Measurements from ENCODE around the gene ENTPD7. TPM values are rescaled to one million over a fixed set of nuclear protein-coding genes. Genes with fewer than 3 reads are reported as not detected.
"Not testable (repeated sequence)": the region's sequence is repeated elsewhere in the genome, so short reads cannot be mapped to it uniquely, and the experiment has no call there.

ENTPD7 gene
- total and polyA plus RNA-seq, 7 experiments from 2014 or later: 0.47 to 6.6 (median 3.2) TPM

DNA sequence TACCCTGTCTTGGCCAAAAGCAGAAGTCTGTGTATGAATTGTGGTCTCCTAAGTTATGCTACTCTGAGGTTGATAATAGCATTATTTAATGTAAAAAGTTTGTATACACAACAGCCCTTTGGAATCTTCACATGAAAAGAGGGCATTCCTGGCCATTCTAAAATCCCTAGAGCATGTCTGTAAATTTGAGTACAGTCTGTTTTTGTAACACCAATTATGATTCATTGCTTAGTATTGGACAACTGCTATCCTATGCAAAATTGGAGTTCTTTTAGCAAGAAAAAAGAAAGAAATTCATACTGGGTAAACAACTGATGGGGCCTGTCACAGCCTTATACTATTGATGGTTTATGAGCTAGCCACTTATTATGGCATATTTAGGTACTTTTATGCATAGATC, 82.9 kb downstream of the ENTPD7 start:
- Mint-ChIP-seq H3K9me3 (peaks cover 0 to 31% (median 17%) of the 10 kb centered on the region in 11 donors), H3K36me3 (peaks cover 33 to 80% (median 71%) of the 10 kb centered on the region in 5 donors), H3K27me3 (no peaks in the 10 kb centered on the region), H3K4me3 (no peak overlapping the region), H3K4me1 (peaks cover 0 to 36% (median 24%) of the 10 kb centered on the region in 7 donors), H3K27ac (no peak overlapping the region)
- H3K9me3 ChIP-seq (ENCODE audit: control insufficient read depth in 2 of 3, low read length in 3 of 3): peaks cover 0 to 10% (median 5%) of the 10 kb centered on the region in 3 experiments
- POLR2A ChIA-PET: no interaction called here
- ATAC-seq (no peak), DNase-seq (no peak)
- H3K27me3 ChIP-seq (ENCODE audit: control insufficient read depth in 2 of 2, insufficient read depth in 2 of 2, low read length in 2 of 2): no peaks in the 10 kb centered on the region
- H3K27ac ChIP-seq (ENCODE audit: low read depth, low read length): no peak overlapping the region
- peaks cover 27 to 81% (median 31%) of the 10 kb centered on the region in 3 experiments for H3K36me3 ChIP-seq (ENCODE audit: control insufficient read depth in 2 of 3, insufficient read depth in 3 of 3, low read length in 3 of 3)
- H3K4me1 ChIP-seq (ENCODE audit: control insufficient read depth in 2 of 2, insufficient read depth in 2 of 2, low read length in 2 of 2): no peaks in the 10 kb centered on the region
- intact Hi-C loops (cut with micrococcal nuclease): no loop called here
- no peak overlapping the region for H3K4me3 ChIP-seq (ENCODE audit: low read length)
- CTCF ChIA-PET: interaction anchor here (0.7 kb wide), 1 partner anchor 131 kb away, joined by 3 read pairs; no protein-coding TSS in a partner anchor

DNA sequence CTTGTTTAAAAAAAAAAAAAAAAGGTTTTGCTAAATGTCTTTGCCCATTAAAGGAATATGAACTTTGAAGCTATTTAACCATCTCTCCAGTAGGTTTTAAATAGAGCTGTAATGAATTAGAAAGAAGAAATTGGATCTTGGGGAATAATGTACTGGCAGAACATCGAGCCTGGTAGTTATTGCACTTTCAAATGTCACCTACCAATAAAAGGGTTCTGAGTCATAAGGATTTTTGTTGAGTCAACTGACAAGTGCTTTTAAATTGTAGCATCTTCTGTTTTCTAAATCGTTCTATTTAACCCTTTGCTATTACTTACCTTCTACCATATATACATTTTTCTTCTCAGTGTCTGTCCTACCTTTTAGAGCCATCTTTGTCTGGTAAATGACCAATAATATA, 83.4 kb downstream of the ENTPD7 start:
- peaks cover 0 to 32% (median 21%) of the 10 kb centered on the region in 7 donors for H3K4me1 Mint-ChIP-seq
- H3K27ac Mint-ChIP-seq: no peak overlapping the region
- Histone ChIP-seq H3K4me1 (ENCODE audit: control insufficient read depth in 2 of 2, insufficient read depth in 2 of 2, low read length in 2 of 2) (no peaks in the 10 kb centered on the region), H3K9me3 (ENCODE audit: control insufficient read depth in 2 of 3, low read length in 3 of 3) (peaks cover 0 to 10% (median 5%) of the 10 kb centered on the region in 3 experiments), H3K36me3 (ENCODE audit: control insufficient read depth in 2 of 3, insufficient read depth in 3 of 3, low read length in 3 of 3) (peaks cover 31 to 81% (median 35%) of the 10 kb centered on the region in 3 experiments), H3K4me3 (ENCODE audit: low read length) (no peak overlapping the region), H3K27me3 (ENCODE audit: control insufficient read depth in 2 of 2, insufficient read depth in 2 of 2, low read length in 2 of 2) (no peaks in the 10 kb centered on the region), H3K27ac (ENCODE audit: low read depth, low read length) (no peak overlapping the region)
- H3K9me3 Mint-ChIP-seq: peaks cover 0 to 31% (median 17%) of the 10 kb centered on the region in 11 donors
- peaks cover 29 to 76% (median 67%) of the 10 kb centered on the region in 5 donors for H3K36me3 Mint-ChIP-seq
- POLR2A ChIA-PET: no interaction called here
- H3K27me3 Mint-ChIP-seq: no peaks in the 10 kb centered on the region
- intact Hi-C loops (cut with micrococcal nuclease): no loop called here
- CTCF ChIA-PET: no interaction called here
- ATAC-seq (no peak), DNase-seq (no peak)
- H3K4me3 Mint-ChIP-seq: no peak overlapping the region

DNA sequence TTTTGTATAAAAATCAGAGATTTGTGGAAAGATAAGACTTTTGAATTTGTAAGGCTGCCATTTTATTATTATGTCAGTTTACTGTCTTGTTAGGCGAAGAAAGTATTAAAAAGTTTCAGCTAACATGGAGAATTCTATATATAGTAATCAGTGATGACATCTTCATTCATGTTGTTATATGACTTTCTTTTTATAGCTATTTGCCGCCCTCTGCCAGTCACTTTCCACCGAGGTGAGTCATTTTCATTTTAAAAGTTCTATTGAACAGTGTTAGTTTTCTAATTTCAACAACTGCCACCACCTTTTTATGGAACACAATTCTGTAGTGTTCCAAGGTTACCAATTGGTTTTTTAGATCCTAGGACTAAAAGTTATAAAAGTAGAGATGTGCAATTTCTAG, 84.5 kb downstream of the ENTPD7 start:
- POLR2A ChIA-PET: no interaction called here
- DNase-seq: no peak

DNA sequence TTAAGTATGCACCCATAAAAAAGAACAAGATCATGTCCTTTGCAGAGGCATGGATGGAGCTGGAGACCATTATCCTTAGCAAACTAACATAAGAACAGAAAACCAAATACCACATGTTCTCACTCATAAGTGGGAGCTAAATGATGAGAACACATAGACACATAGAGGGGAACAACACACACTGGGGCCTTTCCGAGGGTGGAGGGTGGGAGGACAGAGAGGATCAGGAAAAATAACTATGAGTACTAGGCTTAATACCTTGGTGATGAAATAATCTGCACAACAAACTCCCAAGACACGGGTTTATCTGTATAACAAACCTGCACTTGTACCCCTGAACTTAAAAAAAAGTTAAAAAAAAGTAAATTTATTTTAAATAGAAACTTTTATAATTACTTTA, 86.9 kb downstream of the ENTPD7 start:
- H3K27ac Mint-ChIP-seq: not testable (repeated sequence)

More for the DNA sequence above, 84.5 kb downstream of the ENTPD7 start:
- H3K27me3 Mint-ChIP-seq: no peaks in the 10 kb centered on the region
- H3K4me1 ChIP-seq (ENCODE audit: control insufficient read depth in 2 of 2, insufficient read depth in 2 of 2, low read length in 2 of 2): no peaks in the 10 kb centered on the region
- H3K36me3 ChIP-seq (ENCODE audit: control insufficient read depth in 2 of 3, insufficient read depth in 3 of 3, low read length in 3 of 3): peaks cover 39 to 82% (median 40%) of the 10 kb centered on the region in 3 experiments
- H3K4me1 Mint-ChIP-seq: peaks cover 2 to 30% (median 24%) of the 10 kb centered on the region in 7 donors
- peaks cover 33 to 76% (median 66%) of the 10 kb centered on the region in 5 donors for H3K36me3 Mint-ChIP-seq
- H3K27me3 ChIP-seq (ENCODE audit: control insufficient read depth in 2 of 2, insufficient read depth in 2 of 2, low read length in 2 of 2): no peaks in the 10 kb centered on the region
- no peak overlapping the region for H3K27ac Mint-ChIP-seq
- intact Hi-C loops (cut with micrococcal nuclease): no loop called here
- peaks cover 0 to 31% (median 17%) of the 10 kb centered on the region in 11 donors for H3K9me3 Mint-ChIP-seq
- CTCF ChIA-PET: no interaction called here
- H3K4me3 Mint-ChIP-seq: no peak overlapping the region
- H3K9me3 ChIP-seq (ENCODE audit: control insufficient read depth in 2 of 3, low read length in 3 of 3): peaks cover 0 to 10% (median 5%) of the 10 kb centered on the region in 3 experiments
- no peak overlapping the region for H3K27ac ChIP-seq (ENCODE audit: low read depth, low read length)
- no peak overlapping the region for H3K4me3 ChIP-seq (ENCODE audit: low read length)
- ATAC-seq: no peak

DNA sequence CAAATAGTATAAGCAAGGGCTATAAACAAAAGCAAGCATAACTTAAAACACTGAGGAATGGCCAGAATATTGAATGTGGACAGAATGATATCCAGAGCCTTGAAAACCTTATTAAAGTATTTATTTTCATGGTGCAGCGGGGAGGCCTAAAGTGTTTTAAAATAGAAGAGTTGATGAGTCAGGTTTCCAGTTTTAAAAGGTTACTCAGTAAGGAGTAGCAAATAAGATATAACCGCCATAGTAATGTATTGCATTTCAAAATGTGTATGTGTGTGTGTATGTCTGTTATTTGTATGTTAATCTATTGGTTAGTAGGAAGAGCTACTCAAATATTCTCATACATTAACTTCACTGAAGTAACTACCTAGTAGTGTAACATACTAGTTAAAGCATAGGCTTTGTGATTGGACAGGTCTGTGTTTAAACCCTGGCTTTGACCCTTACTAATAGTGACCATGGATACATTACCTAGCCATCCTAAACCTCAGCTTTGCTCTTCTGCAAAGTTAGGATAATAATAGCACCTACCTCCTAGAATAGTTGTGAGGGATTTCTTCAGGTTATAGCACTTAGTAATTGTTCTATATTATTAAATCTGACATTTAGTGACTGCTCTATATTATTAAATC, 89.6 kb downstream of the ENTPD7 start:
- intact Hi-C loops (cut with micrococcal nuclease): no loop called here
- Histone ChIP-seq H3K4me1 (ENCODE audit: control insufficient read depth in 2 of 2, insufficient read depth in 2 of 2, low read length in 2 of 2) (no peaks in the 10 kb centered on the region), H3K9me3 (ENCODE audit: control insufficient read depth in 2 of 3, low read length in 3 of 3) (no peaks in the 10 kb centered on the region), H3K36me3 (ENCODE audit: control insufficient read depth in 2 of 3, insufficient read depth in 3 of 3, low read length in 3 of 3) (peaks cover 15 to 73% (median 18%) of the 10 kb centered on the region in 3 experiments), H3K27ac (ENCODE audit: low read depth, low read length) (no peak overlapping the region), H3K4me3 (ENCODE audit: low read length) (no peak overlapping the region), H3K27me3 (ENCODE audit: control insufficient read depth in 2 of 2, insufficient read depth in 2 of 2, low read length in 2 of 2) (no peaks in the 10 kb centered on the region)
- Mint-ChIP-seq H3K9me3 (no peaks in the 10 kb centered on the region), H3K36me3 (peaks cover 10 to 57% (median 33%) of the 10 kb centered on the region in 5 donors), H3K4me1 (peaks cover 0 to 13% (median 9%) of the 10 kb centered on the region in 7 donors), H3K4me3 (no peak overlapping the region), H3K27ac (no peak overlapping the region), H3K27me3 (no peaks in the 10 kb centered on the region)
- ATAC-seq: no peak
- POLR2A ChIA-PET: interaction anchor here (0.6 kb wide), 1 partner anchor 85 kb away, joined by 5 read pairs; no protein-coding TSS in a partner anchor
- no peak for DNase-seq
- CTCF ChIA-PET: no interaction called here

More for the DNA sequence above, 86.9 kb downstream of the ENTPD7 start:
- Mint-ChIP-seq H3K36me3 (peaks cover 22 to 68% (median 55%) of the 10 kb centered on the region in 5 donors), H3K4me1 (peaks cover 2 to 31% (median 20%) of the 10 kb centered on the region in 7 donors)
- CTCF ChIA-PET; H3K4me1 ChIP-seq (ENCODE audit: control insufficient read depth in 2 of 2, insufficient read depth in 2 of 2, low read length in 2 of 2); intact Hi-C loops (cut with micrococcal nuclease); H3K27me3 ChIP-seq (ENCODE audit: control insufficient read depth in 2 of 2, insufficient read depth in 2 of 2, low read length in 2 of 2); H3K27me3 Mint-ChIP-seq; ATAC-seq; POLR2A ChIA-PET; H3K9me3 ChIP-seq (ENCODE audit: control insufficient read depth in 2 of 3, low read length in 3 of 3); H3K27ac ChIP-seq (ENCODE audit: low read depth, low read length); H3K9me3 Mint-ChIP-seq; H3K4me3 ChIP-seq (ENCODE audit: low read length); H3K4me3 Mint-ChIP-seq; DNase-seq: not testable (repeated sequence)
- H3K36me3 ChIP-seq (ENCODE audit: control insufficient read depth in 2 of 3, insufficient read depth in 3 of 3, low read length in 3 of 3): peaks cover 26 to 74% (median 31%) of the 10 kb centered on the region in 3 experiments

DNA sequence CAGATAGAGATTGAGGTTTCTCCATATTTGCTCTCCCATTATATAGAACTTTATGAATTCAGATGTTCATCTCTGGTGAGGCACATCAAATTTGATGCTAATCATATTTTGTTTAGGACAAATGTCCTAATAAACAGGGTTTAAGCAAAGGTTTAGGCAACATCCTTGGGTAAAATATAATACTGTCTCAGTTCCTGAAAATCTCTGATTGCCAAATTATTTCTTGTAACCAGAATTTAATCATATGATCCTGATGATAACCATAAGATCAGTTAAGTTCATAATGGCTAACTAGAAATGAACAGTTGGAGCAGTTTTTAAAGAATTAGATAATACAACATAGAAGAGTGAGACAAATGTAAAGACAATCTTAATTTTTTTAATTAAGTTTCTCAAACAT, 91.3 kb downstream of the ENTPD7 start:
- H3K27me3 Mint-ChIP-seq: no peaks in the 10 kb centered on the region

More for the DNA sequence above, 91.3 kb downstream of the ENTPD7 start:
- Mint-ChIP-seq H3K9me3 (no peaks in the 10 kb centered on the region), H3K4me3 (no peak overlapping the region), H3K36me3 (peaks cover 6 to 60% (median 41%) of the 10 kb centered on the region in 5 donors), H3K4me1 (peaks cover 0 to 13% (median 9%) of the 10 kb centered on the region in 7 donors), H3K27ac (no peak overlapping the region)
- Histone ChIP-seq H3K4me1 (ENCODE audit: control insufficient read depth in 2 of 2, insufficient read depth in 2 of 2, low read length in 2 of 2) (no peaks in the 10 kb centered on the region), H3K4me3 (ENCODE audit: low read length) (no peak overlapping the region), H3K9me3 (ENCODE audit: control insufficient read depth in 2 of 3, low read length in 3 of 3) (no peaks in the 10 kb centered on the region), H3K27ac (ENCODE audit: low read depth, low read length) (no peak overlapping the region), H3K36me3 (ENCODE audit: control insufficient read depth in 2 of 3, insufficient read depth in 3 of 3, low read length in 3 of 3) (peaks cover 21 to 75% (median 24%) of the 10 kb centered on the region in 3 experiments), H3K27me3 (ENCODE audit: control insufficient read depth in 2 of 2, insufficient read depth in 2 of 2, low read length in 2 of 2) (no peaks in the 10 kb centered on the region)
- CTCF ChIA-PET: no interaction called here
- intact Hi-C loops (cut with micrococcal nuclease): no loop called here
- POLR2A ChIA-PET: no interaction called here
- ATAC-seq: no peak
- no peak for DNase-seq

All from naive thymus-derived CD4-positive, alpha-beta T cell (primary cell).